KOPT-K1 (cell line): Measurements from ENCODE around the gene COTL1.

Source experiments
- H3K27ac ChIP-seq: fragments of 200-600 bp; sonication (generic); 2 replicates; pipeline ENCODE4 v1.5.1; 2016; ENCODE audit warnings: antibody characterized with exemption, mild to moderate bottlenecking, low read depth, low read length; ENCODE audit not compliant: poor library complexity, severe bottlenecking
- H3K36me3 ChIP-seq: fragments of 200-600 bp; sonication (generic); 2 replicates; pipeline ENCODE4 v1.5.1; 2017; ENCODE audit warnings: antibody characterized with exemption, mild to moderate bottlenecking, low read length, moderate library complexity; ENCODE audit not compliant: insufficient read depth
- H3K9me3 ChIP-seq: fragments of 200-600 bp; sonication (generic); 2 replicates; pipeline ENCODE4 v1.5.1; 2017; ENCODE audit warnings: antibody characterized with exemption, low read length, mild to moderate bottlenecking; ENCODE audit not compliant: insufficient read depth, poor library complexity, severe bottlenecking

Gene COTL1

DNA sequence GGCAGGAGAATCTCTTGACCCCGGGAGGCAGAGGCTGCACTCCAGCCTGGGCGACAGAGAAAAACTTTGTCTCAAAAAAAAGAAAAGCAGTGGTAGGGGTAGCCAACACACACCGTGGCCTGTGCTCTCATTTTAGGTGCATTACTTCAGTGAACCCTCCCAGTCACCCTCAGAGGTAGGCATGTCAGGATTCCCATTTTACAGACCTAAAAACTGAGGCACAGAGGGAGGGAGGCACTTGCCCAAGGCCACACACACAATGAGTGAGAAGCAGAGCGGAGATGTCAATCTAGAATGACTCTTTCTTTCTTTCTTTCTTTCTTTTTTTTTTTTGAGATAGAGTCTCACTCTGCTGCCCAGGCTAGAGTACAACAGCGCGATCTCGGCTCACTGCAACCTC, 5.2 kb downstream of the COTL1 start:
- Histone ChIP-seq H3K9me3 (no peaks in the 10 kb centered on the region), H3K27ac (no peak overlapping the region), H3K36me3 (peaks cover 18% of the 10 kb centered on the region; the same call in 1 of the 2 replicates)

DNA sequence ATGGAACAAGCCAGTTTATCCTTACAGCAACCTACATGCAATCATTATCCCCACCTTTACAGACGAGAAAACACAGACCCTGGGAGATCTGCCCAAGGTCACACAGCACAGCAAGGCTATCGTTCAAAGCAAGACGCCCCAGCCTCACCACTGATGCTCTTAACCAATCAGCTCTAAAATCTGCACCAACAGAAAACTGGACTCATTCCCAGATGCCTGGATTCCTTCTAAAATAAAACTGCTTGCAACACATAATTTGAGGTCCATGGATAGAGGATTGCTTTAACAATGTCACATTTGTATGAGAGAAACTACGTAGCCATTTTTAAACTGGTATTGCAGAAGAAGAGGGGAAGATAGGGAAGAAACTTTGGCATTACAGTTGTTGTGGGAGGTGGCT, 6.8 kb downstream of the COTL1 start:
- H3K36me3 ChIP-seq = peaks cover 18% of the 10 kb centered on the region; the same call in 1 of the 2 replicates
- H3K9me3 ChIP-seq = no peaks in the 10 kb centered on the region
- H3K27ac ChIP-seq = no peak overlapping the region

DNA sequence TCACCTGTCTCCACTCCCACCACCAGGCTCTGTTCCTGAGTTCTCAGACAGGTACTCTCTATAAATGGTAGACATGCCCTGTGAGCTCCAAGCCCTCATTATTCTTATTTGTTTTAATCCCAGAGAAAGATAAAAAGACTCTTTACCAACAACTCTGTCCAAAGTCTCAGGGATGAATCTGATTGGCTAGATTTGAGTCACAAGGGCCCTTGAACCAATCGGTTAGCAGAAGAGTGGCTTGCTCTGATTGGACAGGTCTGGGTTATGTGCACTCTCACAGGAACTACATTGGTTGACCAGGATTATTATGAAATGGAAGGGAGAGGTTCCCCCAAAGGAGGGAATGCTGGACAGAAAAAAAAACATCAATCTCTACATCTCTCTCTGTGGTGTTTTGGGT, 7.5 kb downstream of the COTL1 start:
- H3K9me3 ChIP-seq = no peaks in the 10 kb centered on the region
- peak overlapping the region; percentile 3 for H3K27ac ChIP-seq
- H3K36me3 ChIP-seq = peaks cover 18% of the 10 kb centered on the region; the same call in 1 of the 2 replicates

DNA sequence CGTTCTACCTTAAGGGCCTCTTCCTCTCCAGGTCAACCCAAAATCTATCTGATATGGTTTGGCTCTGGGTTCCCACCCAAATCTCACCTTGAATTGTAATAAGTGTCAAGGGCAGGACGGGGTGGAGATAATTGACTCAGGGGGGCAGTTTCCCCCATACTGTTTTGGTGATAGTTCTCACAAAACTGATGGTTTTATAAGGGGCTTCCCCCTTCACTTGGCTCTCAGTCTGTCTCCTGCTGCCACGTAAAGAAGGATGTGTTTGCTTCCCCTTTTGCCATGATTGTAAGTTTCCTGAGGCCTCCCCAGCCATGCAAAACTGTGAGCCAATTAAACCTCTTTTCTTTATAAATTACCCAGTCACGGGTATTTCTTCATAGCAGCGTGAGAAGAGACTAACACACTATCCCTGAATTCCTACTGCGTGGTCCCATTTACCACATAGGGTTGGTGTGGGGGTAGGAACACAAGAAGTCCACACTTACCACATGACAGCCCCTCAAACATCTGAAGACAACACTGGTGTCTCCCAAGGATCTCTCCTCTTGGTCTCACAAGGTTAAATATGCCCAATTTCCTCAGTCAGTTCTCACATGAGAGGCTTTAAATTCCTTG, 8.2 kb downstream of the COTL1 start:
- no peaks in the 10 kb centered on the region for H3K9me3 ChIP-seq
- H3K36me3 ChIP-seq = peaks cover 12% of the 10 kb centered on the region; the same call in 1 of the 2 replicates
- peak overlapping the region; percentile 83 for H3K27ac ChIP-seq

DNA sequence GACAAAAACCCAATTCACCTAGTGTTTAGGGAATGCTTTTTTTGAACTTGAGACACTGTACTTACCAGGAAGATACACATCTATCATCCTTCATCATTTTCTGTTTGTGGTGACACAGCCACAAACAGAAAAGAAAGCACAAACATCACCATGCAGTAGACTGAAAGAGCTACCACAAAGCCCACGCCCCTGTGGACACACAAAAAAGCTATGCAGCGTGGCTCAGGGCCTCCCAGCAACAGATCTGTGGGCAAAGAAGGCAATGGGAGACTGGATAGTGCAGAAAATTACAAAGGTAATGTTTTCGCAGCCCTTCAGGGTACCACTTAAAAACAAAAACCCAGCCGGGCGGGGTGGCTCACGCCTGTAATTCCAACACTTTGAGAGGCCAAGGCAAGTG, 9.6 kb downstream of the COTL1 start:
- H3K27ac ChIP-seq = peak overlapping the region; percentile 83
- H3K9me3 ChIP-seq = no peaks in the 10 kb centered on the region
- peaks cover 3% of the 10 kb centered on the region; the same call in 1 of the 2 replicates for H3K36me3 ChIP-seq

DNA sequence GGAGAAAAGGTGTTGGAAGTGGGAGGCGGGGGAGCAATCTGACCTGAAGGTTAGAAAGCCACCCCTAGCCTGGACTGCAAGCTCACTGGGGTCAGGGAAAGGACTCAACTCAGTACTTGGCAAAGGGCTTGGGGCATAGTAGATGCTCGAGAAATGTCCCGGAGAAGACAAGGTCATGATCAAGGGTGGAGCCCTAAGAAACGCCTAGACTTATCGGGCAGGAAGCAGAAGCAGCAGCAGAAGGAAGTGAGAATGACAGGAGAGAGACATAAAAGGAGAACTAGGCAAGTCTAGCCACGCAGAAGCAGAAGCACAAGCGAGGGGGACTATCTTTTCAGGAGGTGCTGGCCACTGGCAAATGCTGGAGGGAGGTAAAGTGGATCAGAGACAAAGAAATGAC, 10.2 kb downstream of the COTL1 start:
- Histone ChIP-seq H3K36me3 (no peaks in the 10 kb centered on the region), H3K9me3 (no peaks in the 10 kb centered on the region), H3K27ac (peak overlapping the region; percentile 83)

DNA sequence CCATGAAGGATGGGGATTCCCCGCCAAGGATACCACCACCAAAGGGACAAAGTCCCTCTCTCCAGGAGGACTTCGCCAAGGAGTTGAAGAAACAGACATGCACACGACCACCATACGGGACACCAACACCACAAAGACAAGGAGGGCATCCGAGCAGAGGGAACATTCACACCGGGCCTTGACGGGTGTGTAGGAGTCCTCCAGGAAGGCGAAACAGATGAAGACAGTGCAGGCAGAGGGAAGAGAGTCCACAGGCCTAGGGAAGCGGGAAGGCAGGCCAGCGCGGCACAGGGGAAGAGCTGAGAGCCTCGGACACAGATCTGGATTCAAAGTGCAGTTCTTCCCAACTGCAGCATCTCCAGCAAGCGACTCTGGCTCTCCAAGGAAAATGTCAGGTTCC, 10.8 kb downstream of the COTL1 start:
- Histone ChIP-seq H3K9me3 (no peaks in the 10 kb centered on the region), H3K36me3 (no peaks in the 10 kb centered on the region), H3K27ac (peak overlapping the region; percentile 83)

DNA sequence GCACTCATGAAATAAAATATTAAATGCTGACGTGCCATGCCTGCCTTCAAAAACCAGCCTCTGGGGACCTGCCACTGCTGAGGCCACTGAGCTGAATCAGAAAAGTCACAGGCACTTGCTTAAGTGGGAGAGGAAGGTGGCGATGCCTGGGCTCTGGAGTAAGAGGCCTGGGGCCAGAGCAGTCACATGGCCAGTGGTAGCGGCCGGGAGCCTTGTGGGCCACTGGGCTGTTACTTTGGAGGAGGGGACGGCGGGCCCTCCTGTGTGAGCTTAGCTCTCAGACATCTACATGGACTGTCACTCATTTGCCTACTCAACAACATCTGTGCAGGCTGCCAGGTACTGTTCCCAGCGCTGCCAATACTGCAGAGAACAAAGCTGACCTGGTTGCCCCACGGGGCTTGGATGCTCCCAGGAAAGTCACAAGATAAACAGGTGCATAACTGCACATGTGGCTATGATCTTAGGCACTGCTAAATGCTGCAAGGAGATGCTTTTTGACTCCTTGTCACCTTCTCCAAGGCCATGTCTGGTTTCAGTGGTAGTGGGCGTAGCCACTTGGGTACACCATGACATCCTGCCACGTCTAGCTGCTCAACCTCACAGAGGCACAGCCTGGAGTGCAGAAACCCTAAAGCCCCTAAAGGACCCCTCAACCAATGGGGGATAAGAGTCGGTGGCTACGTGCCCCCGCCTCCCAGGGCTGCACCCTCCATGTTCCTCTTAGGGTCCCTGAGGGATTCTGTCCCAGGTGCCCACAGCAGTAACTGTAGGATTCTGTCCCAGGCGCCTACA, 11.6 kb downstream of the COTL1 start:
- no peaks in the 10 kb centered on the region for H3K9me3 ChIP-seq
- H3K27ac ChIP-seq = peak overlapping the region; percentile 83
- H3K36me3 ChIP-seq = no peaks in the 10 kb centered on the region

DNA sequence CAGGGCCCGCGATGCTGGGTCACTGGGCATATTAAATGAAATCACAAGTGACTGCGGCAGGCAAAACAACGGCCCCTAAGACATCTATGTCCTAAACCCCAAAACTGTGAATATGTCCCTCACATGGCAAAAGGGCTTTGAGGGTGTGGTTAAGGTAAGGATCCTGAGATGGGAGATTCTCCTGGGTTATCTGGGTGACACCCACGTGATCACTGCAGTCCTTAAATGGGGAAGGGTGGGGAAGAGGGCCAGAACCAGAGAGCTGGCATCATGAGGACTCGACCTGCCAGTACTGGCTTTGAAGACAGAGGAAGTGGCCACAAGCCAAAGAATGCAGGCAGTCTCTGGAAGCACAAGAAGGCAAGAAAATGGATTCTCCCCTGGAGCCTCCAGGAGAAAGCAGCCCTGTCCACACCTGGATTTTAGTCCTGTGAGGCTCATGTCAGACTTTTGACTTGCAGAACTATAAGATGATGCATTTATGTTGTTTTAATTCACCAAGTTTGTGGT, 12.5 kb downstream of the COTL1 start:
- Histone ChIP-seq H3K27ac (peak overlapping the region; percentile 83), H3K9me3 (no peaks in the 10 kb centered on the region), H3K36me3 (no peaks in the 10 kb centered on the region)

DNA sequence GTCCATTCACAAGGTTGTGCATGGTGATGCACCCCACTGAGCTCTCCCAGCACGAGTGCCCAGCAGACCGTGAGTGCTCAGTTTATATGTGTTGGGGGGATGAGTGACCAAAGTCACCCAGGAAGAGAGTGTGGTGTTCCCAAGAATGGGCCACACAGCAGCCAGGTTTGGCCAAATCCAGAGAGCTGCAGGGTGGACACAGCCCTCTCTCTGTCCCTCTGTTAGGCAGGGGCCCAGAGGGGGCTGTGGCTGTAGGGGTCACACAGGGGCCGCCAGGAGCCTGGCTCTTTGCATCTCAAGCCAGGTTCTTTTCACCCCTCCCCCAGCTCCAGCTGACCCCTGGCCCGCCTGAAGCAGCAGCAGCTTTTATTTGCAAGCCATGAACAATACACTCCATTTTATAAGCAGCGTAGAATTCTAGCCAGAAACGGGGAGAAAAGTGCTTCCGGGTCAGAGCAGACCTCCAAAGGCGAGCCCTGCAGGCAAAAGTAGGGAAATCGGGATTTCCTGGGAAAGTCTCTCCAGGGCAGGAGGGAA, 13.3 kb downstream of the COTL1 start:
- Histone ChIP-seq H3K9me3 (no peaks in the 10 kb centered on the region), H3K27ac (peak overlapping the region; percentile 5), H3K36me3 (no peaks in the 10 kb centered on the region)

DNA sequence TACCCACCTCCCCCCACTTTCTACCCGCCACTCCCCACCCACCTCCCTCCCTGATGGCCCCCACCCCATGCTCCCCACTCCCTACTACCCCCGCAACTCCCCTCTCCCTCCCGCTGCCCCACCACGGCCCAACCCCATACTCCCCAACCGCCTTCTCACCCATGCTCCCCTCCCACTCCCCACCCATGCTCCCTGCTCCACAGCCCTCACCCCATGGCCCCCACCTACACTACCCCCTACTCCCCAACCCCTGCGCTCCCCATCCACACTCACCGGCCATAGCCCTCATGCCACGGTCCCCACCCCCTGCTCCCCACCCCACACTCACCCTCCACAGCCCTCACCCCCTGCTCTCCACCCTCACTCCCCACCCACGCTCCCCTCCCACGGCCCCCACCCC, 13.9 kb downstream of the COTL1 start:
- no peaks in the 10 kb centered on the region for H3K36me3 ChIP-seq

DNA sequence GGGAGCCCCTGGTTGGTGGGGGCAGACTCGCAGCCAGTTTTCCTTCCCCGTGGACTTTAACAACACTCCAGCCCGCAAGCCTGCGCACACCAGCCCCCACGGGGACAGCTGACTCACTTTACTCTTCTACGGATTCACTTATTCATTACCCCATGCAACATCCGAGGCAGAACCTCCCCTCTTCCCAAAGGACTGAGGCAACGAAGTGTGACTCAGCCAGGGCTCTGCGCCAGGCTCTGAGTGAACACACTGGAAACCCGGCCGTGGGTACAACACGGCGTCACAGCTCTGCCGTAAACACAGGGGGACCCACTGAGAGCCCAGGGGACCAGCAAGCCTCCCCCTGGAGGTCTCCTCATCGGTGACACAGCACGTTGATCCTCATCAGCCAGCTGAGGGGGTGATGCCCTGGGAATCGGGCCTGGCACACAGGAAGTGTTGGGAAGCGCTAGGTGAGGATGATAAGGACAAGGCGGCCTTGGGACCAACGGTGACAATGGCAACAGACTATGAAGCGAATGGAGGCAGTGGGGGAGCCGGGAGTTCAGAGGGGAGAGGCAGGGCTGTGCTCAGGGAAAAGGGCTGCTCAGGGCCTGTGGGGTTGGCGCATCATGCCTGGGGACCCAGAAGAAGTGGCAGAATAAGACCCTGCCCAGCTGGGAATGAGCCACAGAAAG, 14.6 kb downstream of the COTL1 start:
- Histone ChIP-seq H3K27ac (peak overlapping the region; percentile 33), H3K36me3 (no peaks in the 10 kb centered on the region)

More for the DNA sequence above, 13.9 kb downstream of the COTL1 start:
- Histone ChIP-seq H3K27ac (peak overlapping the region; percentile 33), H3K9me3 (no peaks in the 10 kb centered on the region)

DNA sequence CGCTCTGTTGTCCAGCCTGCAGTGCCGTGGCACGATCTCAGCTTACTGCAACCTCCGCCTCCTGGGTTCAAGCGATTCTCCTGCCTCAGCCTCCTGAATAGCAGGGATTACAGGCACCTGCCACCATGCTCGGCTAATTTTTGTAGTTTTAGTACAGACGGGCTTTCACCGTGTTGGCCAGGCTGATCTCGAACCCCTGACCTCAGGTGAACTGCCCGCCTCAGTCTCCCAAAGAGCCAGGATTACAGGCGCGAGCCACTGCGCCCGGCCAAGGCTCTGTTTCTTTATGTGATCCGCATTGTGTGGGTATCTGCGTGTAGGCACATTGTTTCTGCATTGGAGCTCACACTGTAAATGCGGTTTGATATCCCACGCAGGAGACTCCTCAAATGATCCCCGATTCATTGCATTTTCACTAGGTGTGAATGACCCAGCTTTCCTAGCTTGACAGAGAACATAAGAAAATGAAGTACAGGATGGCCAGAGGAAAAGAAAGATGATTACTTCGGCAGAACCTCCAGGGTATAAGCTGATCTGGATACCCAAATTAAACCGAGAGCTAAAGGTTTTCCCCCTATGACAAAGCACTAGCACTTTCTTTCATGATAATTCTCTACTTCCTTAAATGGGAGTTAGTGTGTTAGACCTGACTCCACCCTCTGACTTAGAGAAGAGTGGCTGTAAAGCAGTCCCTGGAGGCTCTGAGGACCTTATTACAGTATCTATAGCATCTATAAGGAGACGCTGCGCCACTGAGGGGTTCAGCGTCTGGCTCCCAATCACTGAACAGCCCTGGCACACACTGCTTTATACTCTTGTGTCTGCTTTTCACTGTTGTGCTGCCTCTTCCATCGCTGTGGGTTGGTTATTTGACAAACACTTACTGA, 17.3 kb downstream of the COTL1 start:
- Histone ChIP-seq H3K9me3 (no peaks in the 10 kb centered on the region), H3K36me3 (no peaks in the 10 kb centered on the region), H3K27ac (peak overlapping the region; percentile 87)

More for the DNA sequence above, 14.6 kb downstream of the COTL1 start:
- no peaks in the 10 kb centered on the region for H3K9me3 ChIP-seq

DNA sequence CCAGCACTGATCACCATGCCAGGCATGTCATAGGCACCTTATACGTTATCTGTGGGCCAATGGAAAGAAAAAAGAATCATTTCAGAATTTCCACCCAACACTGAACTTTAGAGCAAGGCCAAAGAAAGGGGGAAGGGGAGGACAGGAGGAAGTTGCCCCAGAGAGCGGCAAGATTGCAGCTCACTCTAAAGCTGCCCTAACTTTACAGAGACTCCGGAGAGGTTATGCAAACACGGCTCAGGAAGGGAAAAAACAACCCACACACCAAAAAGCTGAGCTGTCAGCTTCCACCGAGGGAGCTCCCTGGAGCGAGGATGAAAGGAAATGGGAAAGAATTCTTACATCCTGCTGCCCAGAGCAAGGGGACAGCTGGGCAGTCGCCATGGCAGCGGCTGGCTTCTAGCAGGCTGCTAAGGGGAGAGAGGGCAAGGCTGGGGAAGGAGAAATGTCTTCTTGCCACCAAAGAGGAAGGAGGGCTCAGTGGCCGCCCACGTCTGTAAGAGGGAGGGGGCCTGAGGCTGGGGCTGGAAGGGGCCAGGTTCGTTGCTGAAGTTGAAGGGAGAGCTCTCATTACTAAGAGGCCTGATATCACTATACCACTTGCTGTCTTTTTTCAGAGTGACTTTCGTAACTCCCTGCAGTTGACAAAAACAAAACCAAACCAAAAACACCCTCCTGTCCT, 18.2 kb downstream of the COTL1 start:
- Histone ChIP-seq H3K9me3 (no peaks in the 10 kb centered on the region), H3K36me3 (no peaks in the 10 kb centered on the region), H3K27ac (peak overlapping the region; percentile 87)
